Esophagus (tissue), 2 donors: ENCODE results near the gene RTF1. TPM values are rescaled to one million over a fixed set of nuclear protein-coding genes. Genes with fewer than 3 reads are reported as not detected.
A peak's percentile ranks its signal among the peaks of the same experiment; 100 is the strongest.
"Not testable (repeated sequence)": the region's sequence is repeated elsewhere in the genome, so short reads cannot be mapped to it uniquely, and the experiment has no call there.

Experiments used
- H3K27ac ChIP-seq, 2 donors: one replicate each; pipeline ENCODE4 v1.5.1; 2013; ENCODE audit warnings: low read depth in 2 of 2, mild to moderate bottlenecking in 2 of 2, inconsistent platforms in 1 of 2, low read length in 1 of 2, moderate library complexity in 1 of 2
- H3K27me3 ChIP-seq, 2 donors: one replicate each; pipeline ENCODE4 v1.6.1; 2013; ENCODE audit warnings: low read length in 2 of 2, control low read depth in 1 of 2, mild to moderate bottlenecking in 1 of 2; ENCODE audit not compliant: insufficient read depth in 2 of 2, control insufficient read depth in 1 of 2
- H3K36me3 ChIP-seq, 2 donors: one replicate each; pipeline ENCODE4 v1.6.1; 2013; ENCODE audit warnings: low read length in 1 of 2; ENCODE audit not compliant: control insufficient read depth in 2 of 2, insufficient read depth in 2 of 2
- H3K4me1 ChIP-seq, 2 donors: one replicate each; pipeline ENCODE4 v1.6.1; 2013; ENCODE audit warnings: low read length in 1 of 2; ENCODE audit not compliant: control insufficient read depth in 2 of 2, insufficient read depth in 2 of 2
- H3K4me3 ChIP-seq, 2 donors: one replicate each; pipeline ENCODE4 v1.5.1; 2013; ENCODE audit warnings: low read length in 2 of 2, mild to moderate bottlenecking in 2 of 2, low read depth in 1 of 2, moderate library complexity in 1 of 2
- H3K9me3 ChIP-seq, 2 donors: one replicate each; pipeline ENCODE4 v1.6.1; 2013; ENCODE audit warnings: mild to moderate bottlenecking in 2 of 2, low read depth in 1 of 2, low read length in 1 of 2, moderate library complexity in 1 of 2; ENCODE audit not compliant: control insufficient read depth in 2 of 2, insufficient read depth in 1 of 2
- WGBS, 2 donors: extraction: QIAGEN DNeasy Blood & Tissue Kit; methylation state at CpG; one replicate each; pipeline ENCODE4 v1.1.7; 2013; 5-methylcytosine and 5-hydroxymethylcytosine counted together
- polyA plus RNA-seq, 2 donors: library from polyadenylated mRNA; stranded (reverse); fragments of 200-250 nt; gene quantifications; one replicate each; pipeline ENCODE4 v1.2.3, GENCODE V29; 2013
- donor health status: healthy with polysubstance abuse.
- donor health status: Bipolar disorder and iron deficiency.

RTF1 gene
- 10 to 100 TPM; 12.2 to 16.2 TPM for polyA plus RNA-seq

DNA sequence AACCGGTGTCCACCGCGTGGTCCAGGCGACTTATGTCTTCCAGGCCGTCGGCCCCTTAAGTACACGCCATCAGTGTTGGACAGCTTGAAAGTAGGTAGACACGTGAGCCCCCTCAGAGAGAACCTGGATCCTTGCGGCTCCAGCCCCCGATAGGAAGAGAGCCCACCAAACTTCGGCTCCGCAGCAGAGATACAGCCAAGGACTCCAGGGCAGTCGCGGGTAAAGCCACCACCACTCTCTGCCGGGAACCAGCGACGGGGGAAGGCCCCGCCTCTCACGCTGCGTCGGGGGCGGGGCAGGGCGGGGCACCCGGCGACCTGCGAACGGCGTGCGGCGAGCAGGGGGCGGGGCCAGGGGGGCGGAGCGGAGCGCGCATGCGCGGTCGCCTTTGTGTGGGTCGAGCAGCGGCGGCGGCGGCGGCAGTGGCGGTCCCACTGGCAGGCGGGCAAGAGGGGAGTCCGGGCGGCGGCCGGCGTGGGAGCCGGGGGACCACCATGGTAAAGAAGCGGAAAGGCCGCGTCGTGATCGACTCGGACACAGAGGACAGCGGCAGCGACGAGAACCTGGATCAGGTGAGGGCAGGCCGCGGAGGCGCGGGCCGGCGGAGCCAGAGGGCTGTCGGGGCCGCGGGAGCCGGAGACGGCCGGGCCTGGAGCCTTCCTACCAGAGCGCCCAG, at the start of gene RTF1:
Gene RTF1 (plus strand): TSS at position 354 of the 676 bp plus-strand sequence. CDS start 21 bp downstream, at position 375.
- Histone ChIP-seq H3K4me1 (peaks cover 2 to 5% of the 10 kb centered on the region in 2 donors), H3K27ac (peak within 1 kb of the TSS; percentile 86 to 92), H3K27me3 (no peaks in the 10 kb centered on the region), H3K36me3 (no peaks in the 10 kb centered on the region), H3K9me3 (no peaks in the 10 kb centered on the region), H3K4me3 (peak within 1 kb of the TSS; percentile 87 to 88)
- WGBS, 2 donors = 0 to 1% methylated on average over 69 to 74 of the region's 74 CpGs

DNA sequence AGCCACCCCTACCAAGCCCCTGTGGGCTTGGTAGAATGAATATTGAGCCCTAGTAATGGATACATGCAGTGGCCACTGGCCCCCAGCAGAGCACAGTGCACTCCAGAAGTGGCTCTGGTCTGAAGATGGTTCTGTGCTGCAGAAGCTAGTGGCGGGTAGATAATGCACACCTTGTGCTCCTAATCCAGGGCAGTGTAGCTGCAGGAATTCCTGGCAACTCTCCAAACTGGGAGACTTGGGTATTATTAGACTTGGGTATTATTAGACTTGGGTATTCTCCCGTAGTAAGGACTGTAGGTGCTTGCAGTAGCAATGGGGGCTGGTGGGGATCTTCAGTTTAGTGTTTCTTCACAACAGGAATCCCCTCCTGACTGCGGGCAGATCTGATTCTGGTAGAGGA, 49.5 kb upstream of the RTF1 start:
- Histone ChIP-seq H3K36me3 (peaks cover 3 to 6% of the 10 kb centered on the region in 2 donors), H3K4me1 (no peaks in the 10 kb centered on the region), H3K4me3 (no peak overlapping the region), H3K27me3 (no peaks in the 10 kb centered on the region), H3K27ac (no peak overlapping the region), H3K9me3 (no peaks in the 10 kb centered on the region)
- WGBS, 2 donors = 91 to 96% methylated on average over 3 of the region's 3 CpGs

DNA sequence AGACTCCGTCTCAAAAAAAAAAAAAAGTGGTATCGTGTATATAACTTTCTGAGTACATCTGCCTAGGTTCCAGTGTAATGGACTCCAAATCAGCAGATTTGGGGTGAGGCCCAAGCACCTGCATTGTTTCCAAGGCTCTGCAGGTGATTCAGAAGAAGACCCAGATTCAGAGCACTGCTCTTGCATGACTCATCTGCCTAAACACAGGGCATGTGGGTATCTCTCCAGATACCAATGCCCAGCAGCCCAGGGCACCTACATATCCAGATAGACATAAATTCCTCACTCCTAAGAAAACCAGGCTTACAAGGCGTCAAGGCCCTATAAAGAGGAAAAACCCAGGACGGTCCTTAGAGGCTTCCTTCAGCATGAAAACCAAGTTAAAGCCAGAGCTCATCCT, 38.9 kb upstream of the RTF1 start:
- WGBS, 2 donors = 97 to 98% methylated on average over 4 of the region's 4 CpGs
- Histone ChIP-seq H3K9me3 (no peaks in the 10 kb centered on the region), H3K27ac (no peak overlapping the region), H3K27me3 (no peaks in the 10 kb centered on the region), H3K4me3 (no peak overlapping the region), H3K4me1 (no peaks in the 10 kb centered on the region), H3K36me3 (peaks cover 0 to 3% of the 10 kb centered on the region in 2 donors)

DNA sequence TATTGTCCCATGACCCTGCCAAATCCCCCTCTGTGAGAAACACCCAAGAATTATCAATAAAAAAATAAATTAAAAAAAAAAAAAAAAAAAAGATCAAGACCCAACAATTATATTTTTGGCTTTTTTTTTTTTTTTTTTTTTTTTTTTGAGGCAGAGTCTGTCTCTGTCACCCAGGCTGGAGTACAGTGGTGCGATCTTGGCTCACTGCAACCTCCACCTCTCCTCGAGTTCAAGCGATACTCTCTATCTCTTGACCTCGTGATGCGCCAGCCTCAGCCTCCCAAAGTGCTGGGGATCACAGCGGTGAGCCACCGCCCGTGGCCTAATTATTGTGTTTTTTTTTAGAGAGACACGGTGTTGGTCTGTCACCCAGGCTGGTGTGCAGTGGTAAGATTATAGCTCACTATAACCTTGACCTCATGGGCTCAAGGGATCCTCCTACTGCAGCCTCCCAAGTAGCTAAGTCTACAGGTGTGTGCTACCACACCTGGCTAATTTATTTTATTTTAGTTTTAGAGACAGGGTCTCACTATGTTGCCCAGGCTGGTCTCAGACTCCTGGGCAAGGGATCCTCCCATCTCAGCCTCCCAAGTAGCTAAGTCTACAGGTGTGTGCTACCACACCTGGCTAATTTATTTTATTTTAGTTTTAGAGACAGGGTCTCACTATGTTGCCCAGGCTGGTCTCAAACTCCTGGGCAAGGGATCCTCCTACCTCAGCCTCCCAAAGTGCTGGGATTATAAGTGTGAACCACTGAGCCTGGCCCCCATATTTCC, 32.7 kb upstream of the RTF1 start:
- not testable (repeated sequence) for H3K27ac ChIP-seq, H3K9me3 ChIP-seq, H3K36me3 ChIP-seq, H3K27me3 ChIP-seq, H3K4me3 ChIP-seq, H3K4me1 ChIP-seq
- WGBS, 2 donors = 97 to 98% methylated on average over 9 of the region's 9 CpGs

DNA sequence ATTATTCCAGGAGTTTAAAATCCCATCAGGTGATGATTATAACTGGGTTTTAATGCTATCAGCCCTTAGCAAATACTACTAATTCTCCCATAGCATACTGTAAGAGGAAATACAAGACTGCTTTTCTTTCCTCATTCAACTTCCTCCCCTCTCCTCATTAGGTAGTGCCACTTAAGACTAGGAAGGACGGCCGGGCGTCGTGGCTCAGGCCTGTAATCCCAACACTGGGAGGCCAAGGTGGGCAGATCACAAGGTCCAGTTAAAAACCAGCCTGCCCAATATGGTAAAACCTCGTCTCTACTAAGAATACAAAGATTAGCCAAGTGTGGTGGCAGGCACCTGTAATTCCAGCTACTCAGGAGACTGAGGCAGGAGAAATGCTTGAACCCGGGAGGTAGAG, 29.2 kb upstream of the RTF1 start:
- peaks cover 0 to 6% of the 10 kb centered on the region in 2 donors for H3K36me3 ChIP-seq
- no peaks in the 10 kb centered on the region for H3K9me3 ChIP-seq
- no peaks in the 10 kb centered on the region for H3K4me1 ChIP-seq
- H3K27ac ChIP-seq = no peak overlapping the region
- 89 to 94% methylated on average over 6 of the region's 6 CpGs for WGBS, 2 donors
- H3K4me3 ChIP-seq = no peak overlapping the region
- no peaks in the 10 kb centered on the region for H3K27me3 ChIP-seq

DNA sequence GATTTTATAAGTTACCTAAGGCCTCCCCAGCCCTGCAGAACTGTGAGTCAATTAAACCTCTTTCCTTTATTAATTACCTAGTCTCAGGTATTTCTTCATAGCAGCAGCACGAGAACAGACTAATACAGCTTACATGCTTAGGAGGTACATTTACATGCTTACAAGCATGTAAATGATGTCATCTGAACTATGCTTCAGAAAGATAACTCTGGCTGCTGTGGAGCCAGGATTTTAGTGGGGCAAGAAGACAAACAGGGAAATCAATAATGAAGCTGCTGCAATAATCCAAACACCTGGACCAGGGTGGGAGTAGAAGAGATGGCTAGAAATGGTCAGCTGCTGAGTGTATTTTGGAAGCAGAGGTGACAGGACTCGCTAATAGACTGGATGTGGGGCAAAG, 24.2 kb upstream of the RTF1 start:
- H3K4me3 ChIP-seq = no peak overlapping the region
- H3K9me3 ChIP-seq = no peaks in the 10 kb centered on the region
- H3K4me1 ChIP-seq = no peaks in the 10 kb centered on the region
- H3K36me3 ChIP-seq = peaks cover 6 to 8% of the 10 kb centered on the region in 2 donors
- no peak overlapping the region for H3K27ac ChIP-seq
- 94 to 97% methylated on average over 2 of the region's 2 CpGs for WGBS, 2 donors
- H3K27me3 ChIP-seq = no peaks in the 10 kb centered on the region

DNA sequence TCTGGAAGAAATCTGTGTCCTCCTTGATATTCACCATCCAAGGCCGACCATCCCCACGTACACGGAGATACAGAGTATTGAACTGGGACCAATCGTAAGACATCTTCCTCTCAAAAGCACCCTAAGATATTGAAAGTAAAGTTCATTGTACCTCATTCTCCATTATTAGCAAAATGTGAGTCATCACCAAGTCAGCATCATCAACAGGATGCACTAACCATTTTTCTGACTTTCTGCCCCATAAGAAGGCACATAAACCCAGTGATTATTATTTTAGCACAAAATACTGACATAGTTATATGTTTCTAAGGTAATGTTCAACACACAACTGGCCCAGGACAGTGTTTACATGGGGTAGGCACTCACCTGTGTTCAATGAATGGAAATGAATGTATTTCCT, 22.0 kb upstream of the RTF1 start:
- Histone ChIP-seq H3K36me3 (peaks cover 3 to 6% of the 10 kb centered on the region in 2 donors), H3K4me1 (no peaks in the 10 kb centered on the region), H3K27me3 (no peaks in the 10 kb centered on the region), H3K4me3 (no peak overlapping the region), H3K9me3 (no peaks in the 10 kb centered on the region), H3K27ac (no peak overlapping the region)
- 93 to 96% methylated on average over 4 of the region's 4 CpGs for WGBS, 2 donors

DNA sequence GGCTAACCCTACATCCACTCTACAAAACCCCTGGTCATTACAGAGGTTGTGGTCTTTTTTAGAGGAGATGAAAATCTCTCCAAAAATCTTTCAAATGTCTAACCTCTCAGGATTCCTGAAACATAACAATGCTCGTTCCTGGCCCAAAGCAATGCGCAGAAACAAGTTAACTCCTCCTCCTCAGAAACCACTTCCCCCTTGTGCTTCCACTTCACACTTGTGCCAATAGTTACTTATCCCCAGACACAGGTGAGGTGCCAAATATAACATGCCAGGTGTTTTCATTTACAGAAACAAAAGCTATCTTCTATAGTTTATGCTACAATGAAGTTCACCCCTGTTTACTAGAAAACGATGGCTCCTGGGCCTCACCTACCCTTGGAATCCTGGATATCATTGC, 20.8 kb upstream of the RTF1 start:
- H3K27ac ChIP-seq = no peak overlapping the region
- no peak overlapping the region for H3K4me3 ChIP-seq
- H3K4me1 ChIP-seq = no peaks in the 10 kb centered on the region
- peaks cover 3 to 6% of the 10 kb centered on the region in 2 donors for H3K36me3 ChIP-seq
- 84 to 87% methylated on average over 3 of the region's 3 CpGs for WGBS, 2 donors
- H3K9me3 ChIP-seq = no peaks in the 10 kb centered on the region
- H3K27me3 ChIP-seq = no peaks in the 10 kb centered on the region

DNA sequence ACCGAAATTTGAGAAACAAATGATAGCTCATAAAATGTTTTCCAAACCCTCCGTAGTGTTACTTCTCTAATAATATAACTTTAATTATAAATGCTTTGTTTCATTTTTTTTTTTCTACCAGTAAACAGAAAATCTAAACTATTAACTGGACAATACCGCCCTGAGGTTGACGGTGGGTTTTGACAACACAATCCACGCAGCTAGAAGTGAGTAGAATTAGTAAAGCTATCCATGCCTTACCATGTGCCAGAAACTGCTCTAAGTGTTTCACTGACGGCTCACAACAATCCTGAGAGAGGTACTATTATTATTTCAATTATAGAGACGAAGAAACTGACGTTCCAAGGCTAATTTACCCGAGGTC, 15.0 kb upstream of the RTF1 start:
- H3K27me3 ChIP-seq = no peaks in the 10 kb centered on the region
- peak overlapping the region; percentile 90 to 95 for H3K27ac ChIP-seq
- no peaks in the 10 kb centered on the region for H3K36me3 ChIP-seq
- 5 to 7% methylated on average over 9 of the region's 9 CpGs for WGBS, 2 donors
- H3K4me3 ChIP-seq = peak overlapping the region; percentile 85 to 91
- peaks cover 0 to 6% of the 10 kb centered on the region in 2 donors for H3K4me1 ChIP-seq
- no peaks in the 10 kb centered on the region for H3K9me3 ChIP-seq

DNA sequence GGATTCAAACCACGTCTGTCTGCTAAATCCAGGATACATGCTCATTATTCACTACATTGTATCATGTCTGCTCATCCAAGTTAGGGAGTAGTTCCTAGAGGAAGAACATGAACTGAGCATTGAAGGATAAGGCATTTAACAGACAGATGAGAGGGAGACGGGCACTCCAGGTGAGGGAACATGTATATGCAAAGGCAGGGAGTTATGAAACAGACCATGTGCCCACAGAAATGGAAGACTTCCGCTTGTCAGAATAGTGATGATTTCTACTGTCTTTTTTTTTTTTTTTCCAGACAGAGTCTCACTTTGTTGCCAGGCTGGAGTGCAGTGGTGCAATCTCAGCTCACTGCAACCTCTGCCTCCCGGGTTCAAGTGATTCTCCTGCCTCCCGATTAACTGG, 9.6 kb upstream of the RTF1 start:
- Histone ChIP-seq H3K27me3 (no peaks in the 10 kb centered on the region), H3K4me1 (peaks cover 0 to 2% of the 10 kb centered on the region in 2 donors), H3K9me3 (no peaks in the 10 kb centered on the region), H3K4me3 (no peak overlapping the region), H3K36me3 (no peaks in the 10 kb centered on the region), H3K27ac (no peak overlapping the region)
- WGBS, 2 donors = 83 to 88% methylated on average over 5 of the region's 5 CpGs
